HCT116 (cell line): ENCODE data around the gene TNNI2.

Experiments used
- CTCF ChIP-seq, 3 experiments: fragments of 200-600 bp in 1 of 3; sonication (generic) in 1 of 3; IDR thresholded peaks in 2 of 3; conservative IDR thresholded peaks in 1 of 3; 2 replicates each; pipeline ENCODE4 v1.5.1; 2012 to 2017; ENCODE audit warnings: low read depth in 2 of 3, low read length in 2 of 3, antibody characterized with exemption in 1 of 3, borderline replicate concordance in 1 of 3, control low read depth in 1 of 3, mild to moderate bottlenecking in 1 of 3, mixed read lengths in 1 of 3, mixed run types in 1 of 3, moderate library complexity in 1 of 3; ENCODE audit not compliant: insufficient read depth in 1 of 3
- EZH2 ChIP-seq: fragments of 200-600 bp; sonication (generic); IDR thresholded peaks from 2 replicates; pipeline ENCODE4 v1.6.1; 2017; ENCODE audit warnings: antibody characterized with exemption, mixed run types
- EZH2phosphoT487 ChIP-seq: fragments of 200-600 bp; IDR thresholded peaks from 2 replicates; pipeline ENCODE4 v1.6.1; 2018; ENCODE audit warnings: antibody characterized with exemption, borderline replicate concordance
- MAX ChIP-seq: IDR thresholded peaks from 2 replicates; pipeline ENCODE4 v1.6.1; 2012
- POLR2A ChIP-seq: IDR thresholded peaks from 2 replicates; pipeline ENCODE4 v1.7.0; 2011; ENCODE audit warnings: borderline replicate concordance; ENCODE audit not compliant: insufficient read depth, insufficient read length; ENCODE audit errors: extremely low read depth
- POLR2AphosphoS5 ChIP-seq: IDR thresholded peaks from 2 replicates; pipeline ENCODE4 v1.6.1; 2011; ENCODE audit warnings: mild to moderate bottlenecking, low read depth, low read length, moderate library complexity
- RAD21 ChIP-seq: IDR thresholded peaks from 2 replicates; pipeline ENCODE4 v1.6.1; 2012; ENCODE audit warnings: low read depth, mild to moderate bottlenecking
- SIN3A ChIP-seq: IDR thresholded peaks from 2 replicates; pipeline ENCODE4 v1.6.1; 2012; ENCODE audit warnings: low read depth
- SP1 ChIP-seq: IDR thresholded peaks from 2 replicates; pipeline ENCODE4 v1.6.1; 2012; ENCODE audit warnings: low read depth
- SRF ChIP-seq: IDR thresholded peaks from 2 replicates; pipeline ENCODE4 v1.6.1; 2012; ENCODE audit warnings: low read depth
- TCF7L2 ChIP-seq: IDR thresholded peaks from 2 replicates; pipeline ENCODE4 v1.7.0; 2011; ENCODE audit warnings: borderline replicate concordance, inconsistent platforms; ENCODE audit not compliant: insufficient read depth, insufficient read length; ENCODE audit errors: extremely low read depth
- YY1 ChIP-seq: IDR thresholded peaks from 2 replicates; pipeline ENCODE4 v1.6.1; 2011; ENCODE audit warnings: low read length, low read depth, moderate library complexity, mild to moderate bottlenecking; ENCODE audit not compliant: insufficient replicate concordance; ENCODE audit errors: extremely low read depth
- ZBTB33 ChIP-seq: IDR thresholded peaks from 2 replicates; pipeline ENCODE4 v1.6.1; 2011; ENCODE audit warnings: mild to moderate bottlenecking, low read length, moderate library complexity; ENCODE audit not compliant: insufficient replicate concordance; ENCODE audit errors: extremely low read depth
- ZNF274 ChIP-seq: fragments of 200-500 bp; sonication (Bioruptor generic); IDR thresholded peaks from 2 replicates; pipeline ENCODE4 v1.6.1; 2014; ENCODE audit warnings: mild to moderate bottlenecking, low read depth, low read length, inconsistent platforms

- TF ChIP-seq YY1 (no peak), POLR2A (no peak), CTCF (IDR thresholded peaks at IDR 0.05 in 2 of 3, conservative IDR thresholded peaks at IDR 0.05 in 1 of 3; ENCODE audit: borderline replicate concordance in 1 of 3, insufficient read depth in 1 of 3, low read depth in 2 of 3, low read length in 2 of 3) (no peak), EZH2 (no peak), POLR2AphosphoS5 (no peak), RAD21 (no peak), EZH2phosphoT487 (no peak), TCF7L2 (no peak), SP1 (no peak), SIN3A (no peak), ZNF274 (no peak), ZBTB33 (no peak), SRF (no peak), MAX (no peak)
These were observed 42.1 kb downstream of the TNNI2 start for GRCh38 chr11:1880746-1881441.
